T-helper 2 cell treated with Interferon-gamma antibody and Interleukin-4, amounts not matched to agents 100 ng/mL and 5 ng/mL, for 36 hours (primary cell): ENCODE results near the gene SLC16A13. TPM values are rescaled to one million over a fixed set of nuclear protein-coding genes. Genes with fewer than 3 reads are reported as not detected.

Experiments
- total RNA-seq: library from RNA; stranded (reverse); gene quantifications from 2 replicates; pipeline ENCODE4 v1.2.3, GENCODE V29; 2022

SLC16A13 gene
- total RNA-seq, 1 donor from 2014 or later: 19.5 TPM

Other genes with a start within 250 kb of the SLC16A13 start
- gene TEKT1, start 204.3 kb upstream of the SLC16A13 start, total RNA-seq: not detected in 2 replicates
- not detected in 2 replicates for gene ALOX12, start 40.0 kb upstream of the SLC16A13 start, total RNA-seq
- gene RNASEK, start 23.4 kb upstream of the SLC16A13 start, total RNA-seq: 138 and 139 TPM in 2 replicates
- gene BCL6B, start 13.0 kb upstream of the SLC16A13 start, total RNA-seq: 0.36 and 0.39 TPM in 2 replicates
- gene SLC16A11, start 8.1 kb downstream of the SLC16A13 start, total RNA-seq: 0.09 TPM in 2 replicates
- not detected in 2 replicates for gene CLEC10A, start 44.2 kb downstream of the SLC16A13 start, total RNA-seq
- gene ASGR2, start 78.8 kb downstream of the SLC16A13 start, total RNA-seq: not detected in 2 replicates
- gene ASGR1, start 143.4 kb downstream of the SLC16A13 start, total RNA-seq: 0.91 and 1.8 TPM in 2 replicates
- 9.1 and 9.6 TPM in 2 replicates for gene DLG4, start 183.8 kb downstream of the SLC16A13 start, total RNA-seq
- gene ACADVL, start 183.9 kb downstream of the SLC16A13 start, total RNA-seq: 340 and 346 TPM in 2 replicates
- gene DVL2, start 198.5 kb downstream of the SLC16A13 start, total RNA-seq: 46.4 and 51.1 TPM in 2 replicates
- 53.4 and 55.1 TPM in 2 replicates for gene PHF23, start 203.4 kb downstream of the SLC16A13 start, total RNA-seq
- 223 and 242 TPM in 2 replicates for gene GABARAP, start 206.4 kb downstream of the SLC16A13 start, total RNA-seq
- gene CTDNEP1, start 215.7 kb downstream of the SLC16A13 start, total RNA-seq: 170 and 179 TPM in 2 replicates
- gene ELP5, start 216.2 kb downstream of the SLC16A13 start, total RNA-seq: 56.5 and 57.8 TPM in 2 replicates
- gene CLDN7, start 226.5 kb downstream of the SLC16A13 start, total RNA-seq: 0.32 and 0.39 TPM in 2 replicates
- 0.07 TPM in 1 of 2 replicates, not detected in the other for gene SLC2A4, start 245.7 kb downstream of the SLC16A13 start, total RNA-seq